Calu3 (cell line): ENCODE data around the gene EYA2. TPM values are rescaled to one million over a fixed set of nuclear protein-coding genes. Genes with fewer than 3 reads are reported as not detected.

Experiments
- BruUV-seq: library from RNA; stranded (reverse); fragments of 400-500 nt; replicated peaks from 2 replicates; lab custom pipeline; 2021; lab: Mats Ljungman, UMichigan
- CTCF ChIA-PET: fragments of 300-600 bp; sonication (Branson Sonifier 250); formaldehyde crosslinking; loops from one replicate; lab custom pipeline; 2022; ENCODE audit warnings: antibody characterized with exemption; lab: Charles Lee
- DNase-seq: peaks from one replicate; pipeline ENCODE4 v3.0.0; 2022
- H3K27ac Mint-ChIP-seq: one replicate; pipeline ENCODE4 v1.8.0; 2022; ENCODE audit warnings: mixed read lengths; ENCODE audit not compliant: unreplicated experiment
- H3K27me3 Mint-ChIP-seq: one replicate; pipeline ENCODE4 v1.8.0; 2022; ENCODE audit warnings: mixed read lengths; ENCODE audit not compliant: unreplicated experiment
- H3K36me3 Mint-ChIP-seq: one replicate; pipeline ENCODE4 v1.8.0; 2022; ENCODE audit warnings: mild to moderate bottlenecking, moderate library complexity, mixed read lengths; ENCODE audit not compliant: insufficient read depth, unreplicated experiment
- H3K4me1 Mint-ChIP-seq: one replicate; pipeline ENCODE4 v1.8.0; 2022; ENCODE audit warnings: mild to moderate bottlenecking, low read depth, mixed read lengths; ENCODE audit not compliant: unreplicated experiment
- H3K4me3 Mint-ChIP-seq: one replicate; pipeline ENCODE4 v1.8.0; 2022; ENCODE audit warnings: mild to moderate bottlenecking, low read depth, moderate library complexity, mixed read lengths; ENCODE audit not compliant: unreplicated experiment
- H3K9me3 Mint-ChIP-seq: one replicate; pipeline ENCODE4 v1.8.0; 2022; ENCODE audit warnings: low read depth, mixed read lengths; ENCODE audit not compliant: unreplicated experiment
- intact Hi-C: fragments of 100-400 bp; cut with micrococcal nuclease; formaldehyde crosslinking; loops from one replicate; pipeline ENCODE4 v1.10.0; 2022; ENCODE audit not compliant: unreplicated experiment
- total RNA-seq: library from RNA; stranded (reverse); gene quantifications from 2 replicates; pipeline ENCODE4 v1.2.3, GENCODE V29; 2022
- TF ChIP-seq, protein P1 (sequence below): fragments of 200-600 bp; IDR thresholded peaks from one replicate; pipeline ENCODE4 v1.8.0; 2022; ENCODE audit warnings: antibody characterized with exemption; ENCODE audit not compliant: unreplicated experiment

Gene EYA2
- total RNA-seq, 1 experiment from 2014 or later = 0.35 TPM

DNA sequence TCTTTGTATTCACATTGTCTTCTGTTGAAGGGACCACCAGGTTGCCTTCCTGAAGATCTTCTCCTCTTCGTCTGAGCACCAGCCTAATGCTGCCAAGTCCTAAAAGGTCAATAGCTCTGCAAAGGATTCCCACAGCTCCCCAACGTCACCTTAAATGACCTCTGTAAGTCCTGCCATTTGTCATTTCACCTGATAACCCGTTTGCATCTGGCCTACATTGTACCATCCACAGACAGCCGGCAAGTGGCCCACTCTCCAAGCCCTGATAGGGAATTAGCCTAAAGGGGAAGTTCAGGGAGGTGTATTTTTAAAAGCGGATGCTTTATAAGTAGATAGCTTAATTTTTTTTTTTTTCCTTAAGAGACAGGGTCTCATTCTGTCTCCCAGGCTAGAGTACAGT lies 334.0 kb downstream of the EYA2 start:
- Mint-ChIP-seq H3K4me3 (no peak overlapping the region), H3K9me3 (no peaks in the 10 kb centered on the region), H3K27me3 (no peaks in the 10 kb centered on the region), H3K36me3 (peaks cover 57% of the 10 kb centered on the region), H3K27ac (no peak overlapping the region), H3K4me1 (no peaks in the 10 kb centered on the region)
- intact Hi-C loops = no loop called here
- CTCF ChIA-PET = interaction anchor here (0.6 to 1.3 kb wide), 2 partner anchors 10 to 23 kb away, joined by 3 read pairs; no protein-coding TSS in a partner anchor
- DNase-seq = no peak
- BruUV-seq = no TSS peak
- TF ChIP-seq, protein P1, sequence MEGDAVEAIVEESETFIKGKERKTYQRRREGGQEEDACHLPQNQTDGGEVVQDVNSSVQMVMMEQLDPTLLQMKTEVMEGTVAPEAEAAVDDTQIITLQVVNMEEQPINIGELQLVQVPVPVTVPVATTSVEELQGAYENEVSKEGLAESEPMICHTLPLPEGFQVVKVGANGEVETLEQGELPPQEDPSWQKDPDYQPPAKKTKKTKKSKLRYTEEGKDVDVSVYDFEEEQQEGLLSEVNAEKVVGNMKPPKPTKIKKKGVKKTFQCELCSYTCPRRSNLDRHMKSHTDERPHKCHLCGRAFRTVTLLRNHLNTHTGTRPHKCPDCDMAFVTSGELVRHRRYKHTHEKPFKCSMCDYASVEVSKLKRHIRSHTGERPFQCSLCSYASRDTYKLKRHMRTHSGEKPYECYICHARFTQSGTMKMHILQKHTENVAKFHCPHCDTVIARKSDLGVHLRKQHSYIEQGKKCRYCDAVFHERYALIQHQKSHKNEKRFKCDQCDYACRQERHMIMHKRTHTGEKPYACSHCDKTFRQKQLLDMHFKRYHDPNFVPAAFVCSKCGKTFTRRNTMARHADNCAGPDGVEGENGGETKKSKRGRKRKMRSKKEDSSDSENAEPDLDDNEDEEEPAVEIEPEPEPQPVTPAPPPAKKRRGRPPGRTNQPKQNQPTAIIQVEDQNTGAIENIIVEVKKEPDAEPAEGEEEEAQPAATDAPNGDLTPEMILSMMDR = no peak

DNA sequence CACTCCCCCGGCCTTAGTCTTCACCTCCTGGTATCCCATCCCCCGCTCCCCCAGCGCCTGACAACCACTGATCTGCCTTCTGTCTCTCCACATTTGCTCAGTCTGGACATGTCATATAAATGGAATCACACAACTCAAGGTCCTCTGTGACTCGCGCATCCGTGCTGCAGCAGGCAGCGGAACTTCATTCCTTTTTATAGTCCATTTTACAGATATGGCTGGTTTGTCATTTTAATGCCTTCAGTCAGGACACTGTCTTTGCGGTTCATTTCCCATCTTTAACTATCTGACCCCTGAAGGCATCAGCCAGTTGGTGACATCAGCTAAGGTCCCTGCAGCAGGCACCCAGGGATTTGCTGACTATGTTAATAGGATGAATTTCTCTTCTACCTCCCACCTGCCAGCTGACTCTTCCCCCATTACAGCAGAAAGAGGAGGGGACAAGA lies 336.2 kb downstream of the EYA2 start:
- H3K4me1 Mint-ChIP-seq = no peaks in the 10 kb centered on the region
- intact Hi-C loops = no loop called here
- BruUV-seq = no TSS peak
- peaks cover 51% of the 10 kb centered on the region for H3K36me3 Mint-ChIP-seq
- no peak overlapping the region for H3K4me3 Mint-ChIP-seq
- CTCF ChIA-PET = interaction anchor here (0.7 kb wide), 1 partner anchor 206 kb away, joined by 3 read pairs; no protein-coding TSS in a partner anchor
- DNase-seq = no peak
- H3K9me3 Mint-ChIP-seq = no peaks in the 10 kb centered on the region
- TF ChIP-seq, protein P1 = no peak
- no peak overlapping the region for H3K27ac Mint-ChIP-seq
- H3K27me3 Mint-ChIP-seq = no peaks in the 10 kb centered on the region

DNA sequence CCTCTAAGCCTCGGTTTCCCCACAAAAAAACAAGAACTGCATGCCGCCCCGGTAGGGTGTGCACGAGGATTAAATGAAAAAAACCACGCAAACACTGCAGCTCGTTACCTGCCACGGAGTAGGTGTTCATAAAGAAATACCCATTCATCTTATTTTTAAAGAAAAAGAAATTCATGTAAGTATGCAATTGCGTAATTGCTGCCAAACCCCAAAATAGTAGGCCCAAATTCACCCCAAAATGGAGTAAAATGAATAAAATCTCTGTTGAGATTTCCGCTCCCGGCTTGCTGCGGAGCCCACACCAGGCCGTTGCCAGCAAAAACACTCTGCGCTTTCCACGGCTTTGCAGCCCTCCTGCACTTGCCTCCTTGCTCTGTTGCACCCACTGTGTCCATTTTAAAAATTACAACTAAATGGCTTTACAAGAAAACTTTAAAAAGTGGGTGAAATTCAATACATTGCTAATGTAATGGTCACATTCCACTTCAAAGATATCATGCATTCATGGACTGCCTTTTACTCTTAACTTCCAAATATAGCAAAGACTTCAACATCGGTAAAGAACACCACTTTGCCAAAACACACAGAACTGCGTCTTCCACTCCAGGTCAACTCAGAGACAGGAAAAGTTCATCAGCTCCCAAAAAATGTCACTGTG lies 336.9 kb downstream of the EYA2 start:
- no TSS peak for BruUV-seq
- Mint-ChIP-seq H3K36me3 (peaks cover 54% of the 10 kb centered on the region), H3K27me3 (no peaks in the 10 kb centered on the region), H3K27ac (no peak overlapping the region), H3K4me3 (no peak overlapping the region), H3K4me1 (no peaks in the 10 kb centered on the region), H3K9me3 (no peaks in the 10 kb centered on the region)
- CTCF ChIA-PET = interaction anchor here (0.7 kb wide), 1 partner anchor 14 kb away, joined by 4 read pairs; no protein-coding TSS in a partner anchor
- TF ChIP-seq, protein P1 = no peak
- intact Hi-C loops = no loop called here
- no peak for DNase-seq

DNA sequence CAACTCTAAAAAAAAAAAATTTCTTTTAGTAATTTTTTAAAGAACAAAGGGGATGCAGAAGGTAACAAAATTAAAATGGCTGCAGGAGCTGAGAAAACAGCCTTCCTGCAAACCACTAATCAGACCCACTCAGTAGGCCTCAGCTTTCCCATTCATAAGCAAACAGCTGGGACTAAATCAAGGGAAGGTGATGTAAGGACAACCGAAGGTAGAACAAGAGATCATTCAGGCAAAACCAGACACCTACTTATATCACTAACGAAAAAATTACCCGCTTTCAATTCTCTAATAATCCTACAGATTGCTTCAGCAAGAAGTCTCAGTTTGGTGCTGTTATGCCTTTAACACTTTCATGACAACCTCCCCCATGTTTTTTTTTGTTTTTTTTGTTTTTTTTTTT lies 337.9 kb downstream of the EYA2 start:
- DNase-seq = no peak
- intact Hi-C loops = no loop called here
- CTCF ChIA-PET = interaction anchor here (0.7 to 0.9 kb wide), 2 partner anchors 8 to 15 kb away, joined by 4 to 5 read pairs; no protein-coding TSS in a partner anchor
- no TSS peak for BruUV-seq
- peaks cover 51% of the 10 kb centered on the region for H3K36me3 Mint-ChIP-seq
- no peaks in the 10 kb centered on the region for H3K9me3 Mint-ChIP-seq
- H3K4me3 Mint-ChIP-seq = no peak overlapping the region
- TF ChIP-seq, protein P1 = no peak
- no peak overlapping the region for H3K27ac Mint-ChIP-seq
- H3K27me3 Mint-ChIP-seq = no peaks in the 10 kb centered on the region
- no peaks in the 10 kb centered on the region for H3K4me1 Mint-ChIP-seq
